Measurements from ENCODE around the gene RASEF. TPM values are rescaled to one million over a fixed set of nuclear protein-coding genes. Genes with fewer than 3 reads are reported as not detected.
"Not testable (repeated sequence)": the region's sequence is repeated elsewhere in the genome, so short reads cannot be mapped to it uniquely, and the experiment has no call there.

The RASEF gene
- total RNA-seq, 1 experiment from 2014 or later: 0.09 TPM

DNA sequence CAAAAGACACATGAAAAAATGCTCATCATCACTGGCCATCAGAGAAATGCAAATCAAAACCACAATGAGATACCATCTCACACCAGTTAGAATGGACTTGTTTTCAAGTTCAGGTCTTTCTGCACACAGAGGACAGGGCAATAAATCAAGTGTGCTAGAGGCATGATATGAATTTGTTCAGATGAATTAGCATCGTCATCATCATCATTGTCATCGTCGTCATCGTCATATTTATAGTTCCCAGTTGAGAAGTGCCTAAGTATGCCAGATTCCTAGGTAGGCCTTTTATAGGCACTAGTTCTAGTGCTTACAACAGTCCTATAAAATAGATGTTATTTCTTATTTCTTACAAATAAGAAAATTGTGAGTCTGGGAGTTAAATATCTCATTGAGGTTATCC lies 34.7 kb upstream of the RASEF start:
- no peak overlapping the region for H3K4me3 ChIP-seq (ENCODE audit: low read depth, low read length, poor library complexity, severe bottlenecking)
- no peaks in the 10 kb centered on the region for H3K27me3 ChIP-seq (replicated peaks; ENCODE audit: insufficient read depth, low read depth, low read length, poor library complexity)
- no peak for TF ChIP-seq EZH2 (IDR thresholded peaks at IDR 0.05; ENCODE audit: borderline replicate concordance, low read depth, low read length, poor library complexity, severe bottlenecking)
- no peak for TF ChIP-seq CTCF (conservative IDR thresholded peaks at IDR 0.05; ENCODE audit: low read depth, low read length)
- no peaks in the 10 kb centered on the region for H3K4me1 ChIP-seq (ENCODE audit: insufficient read depth, low read length, poor library complexity, severe bottlenecking)
- CTCF ChIA-PET: no interaction called here
- POLR2A ChIA-PET (ENCODE audit: low non-redundant PET): no interaction called here
- H3K27ac ChIP-seq (ENCODE audit: low read depth, low read length, poor library complexity, severe bottlenecking): no peak overlapping the region
- H3K36me3 ChIP-seq (ENCODE audit: insufficient read depth, low read length, poor library complexity, severe bottlenecking): no peaks in the 10 kb centered on the region
- no peaks in the 10 kb centered on the region for H3K9me3 ChIP-seq (ENCODE audit: low read depth, low read length, poor library complexity, severe bottlenecking)
- no TSS peak for BruUV-seq (replicated peaks)
- no peak for DNase-seq (ENCODE audit: low spot score)
- intact Hi-C loops (cut with micrococcal nuclease; ENCODE audit: unreplicated experiment): no loop called here

GRCh38 chr9:83093311-83093710 lies 30.4 kb upstream of the RASEF start:
- H3K4me1 ChIP-seq (ENCODE audit: insufficient read depth, low read length, poor library complexity, severe bottlenecking); BruUV-seq (replicated peaks); H3K27me3 ChIP-seq (replicated peaks; ENCODE audit: insufficient read depth, low read depth, low read length, poor library complexity); H3K4me3 ChIP-seq (ENCODE audit: low read depth, low read length, poor library complexity, severe bottlenecking); POLR2A ChIA-PET (ENCODE audit: low non-redundant PET); DNase-seq (ENCODE audit: low spot score); H3K9me3 ChIP-seq (ENCODE audit: low read depth, low read length, poor library complexity, severe bottlenecking); intact Hi-C loops (cut with micrococcal nuclease; ENCODE audit: unreplicated experiment); CTCF ChIA-PET; H3K27ac ChIP-seq (ENCODE audit: low read depth, low read length, poor library complexity, severe bottlenecking); H3K36me3 ChIP-seq (ENCODE audit: insufficient read depth, low read length, poor library complexity, severe bottlenecking): not testable (repeated sequence)

DNA sequence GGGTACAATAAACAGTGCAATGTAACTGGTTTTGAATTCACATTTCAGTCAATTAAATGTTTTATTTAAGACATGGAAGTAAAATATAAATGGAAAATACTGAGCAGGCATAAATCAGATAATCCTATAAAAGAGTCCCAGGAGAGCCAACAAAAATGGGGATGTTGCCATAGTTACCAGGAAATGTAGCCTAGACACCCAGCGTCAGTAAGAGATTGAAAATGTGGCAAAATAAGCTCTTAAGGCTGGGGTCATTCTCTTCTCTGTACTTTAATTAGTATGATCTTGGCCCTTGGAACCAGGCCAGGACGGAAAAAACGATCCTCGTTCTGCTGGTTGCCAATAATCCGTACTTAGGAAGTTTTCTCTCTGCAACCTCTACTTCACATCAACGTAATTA lies 18.9 kb upstream of the RASEF start:
- intact Hi-C loops (cut with micrococcal nuclease; ENCODE audit: unreplicated experiment): no loop called here
- Histone ChIP-seq H3K36me3 (ENCODE audit: insufficient read depth, low read length, poor library complexity, severe bottlenecking) (no peaks in the 10 kb centered on the region), H3K4me3 (ENCODE audit: low read depth, low read length, poor library complexity, severe bottlenecking) (no peak overlapping the region), H3K27ac (ENCODE audit: low read depth, low read length, poor library complexity, severe bottlenecking) (no peak overlapping the region), H3K27me3 (replicated peaks; ENCODE audit: insufficient read depth, low read depth, low read length, poor library complexity) (peaks cover 3% of the 10 kb centered on the region), H3K9me3 (ENCODE audit: low read depth, low read length, poor library complexity, severe bottlenecking) (no peaks in the 10 kb centered on the region), H3K4me1 (ENCODE audit: insufficient read depth, low read length, poor library complexity, severe bottlenecking) (peaks cover 10% of the 10 kb centered on the region)
- ChIA-PET CTCF (no interaction called here), POLR2A (ENCODE audit: low non-redundant PET) (no interaction called here)
- no TSS peak for BruUV-seq (replicated peaks)
- TF ChIP-seq EZH2 (IDR thresholded peaks at IDR 0.05; ENCODE audit: borderline replicate concordance, low read depth, low read length, poor library complexity, severe bottlenecking) (no peak), CTCF (conservative IDR thresholded peaks at IDR 0.05; ENCODE audit: low read depth, low read length) (no peak)
- DNase-seq (ENCODE audit: low spot score): peak; percentile 54

GRCh38 chr9:83081010-83081409 lies 18.1 kb upstream of the RASEF start:
- DNase-seq (ENCODE audit: low spot score): no peak
- Histone ChIP-seq H3K36me3 (ENCODE audit: insufficient read depth, low read length, poor library complexity, severe bottlenecking) (no peaks in the 10 kb centered on the region), H3K27ac (ENCODE audit: low read depth, low read length, poor library complexity, severe bottlenecking) (no peak overlapping the region), H3K4me3 (ENCODE audit: low read depth, low read length, poor library complexity, severe bottlenecking) (no peak overlapping the region), H3K27me3 (replicated peaks; ENCODE audit: insufficient read depth, low read depth, low read length, poor library complexity) (peaks cover 3% of the 10 kb centered on the region), H3K9me3 (ENCODE audit: low read depth, low read length, poor library complexity, severe bottlenecking) (no peaks in the 10 kb centered on the region), H3K4me1 (ENCODE audit: insufficient read depth, low read length, poor library complexity, severe bottlenecking) (peaks cover 10% of the 10 kb centered on the region)
- intact Hi-C loops (cut with micrococcal nuclease; ENCODE audit: unreplicated experiment): no loop called here
- BruUV-seq (replicated peaks): no TSS peak
- ChIA-PET POLR2A (ENCODE audit: low non-redundant PET) (no interaction called here), CTCF (no interaction called here)
- TF ChIP-seq EZH2 (IDR thresholded peaks at IDR 0.05; ENCODE audit: borderline replicate concordance, low read depth, low read length, poor library complexity, severe bottlenecking) (no peak), CTCF (conservative IDR thresholded peaks at IDR 0.05; ENCODE audit: low read depth, low read length) (no peak)

GRCh38 chr9:83075932-83076331 lies 13.0 kb upstream of the RASEF start:
- POLR2A ChIA-PET (ENCODE audit: low non-redundant PET); H3K27ac ChIP-seq (ENCODE audit: low read depth, low read length, poor library complexity, severe bottlenecking); H3K9me3 ChIP-seq (ENCODE audit: low read depth, low read length, poor library complexity, severe bottlenecking); H3K36me3 ChIP-seq (ENCODE audit: insufficient read depth, low read length, poor library complexity, severe bottlenecking); BruUV-seq (replicated peaks); CTCF ChIA-PET; H3K4me1 ChIP-seq (ENCODE audit: insufficient read depth, low read length, poor library complexity, severe bottlenecking); H3K27me3 ChIP-seq (replicated peaks; ENCODE audit: insufficient read depth, low read depth, low read length, poor library complexity); DNase-seq (ENCODE audit: low spot score); H3K4me3 ChIP-seq (ENCODE audit: low read depth, low read length, poor library complexity, severe bottlenecking); intact Hi-C loops (cut with micrococcal nuclease; ENCODE audit: unreplicated experiment): not testable (repeated sequence)

DNA sequence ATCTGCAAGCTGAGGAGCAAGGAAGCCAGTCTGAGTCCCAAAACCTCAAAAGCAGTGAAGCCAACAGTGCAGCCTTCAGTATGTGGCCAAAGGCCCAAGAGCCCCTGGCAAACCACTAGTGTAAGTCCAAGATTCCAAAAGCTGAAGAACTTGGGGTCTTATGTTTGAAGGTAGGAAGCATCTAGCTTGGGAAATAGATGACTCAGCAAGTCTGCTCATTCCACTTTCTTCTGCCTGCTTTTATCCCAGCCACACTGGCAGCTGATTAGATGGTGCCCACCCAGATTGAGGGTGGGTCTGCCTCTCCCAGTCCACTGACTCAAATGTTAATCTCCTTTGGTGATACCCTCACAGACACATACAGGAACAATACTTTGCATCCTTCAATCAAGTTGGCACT lies 9.6 kb upstream of the RASEF start:
- CTCF ChIA-PET; H3K27me3 ChIP-seq (replicated peaks; ENCODE audit: insufficient read depth, low read depth, low read length, poor library complexity); H3K4me1 ChIP-seq (ENCODE audit: insufficient read depth, low read length, poor library complexity, severe bottlenecking); H3K36me3 ChIP-seq (ENCODE audit: insufficient read depth, low read length, poor library complexity, severe bottlenecking); BruUV-seq (replicated peaks); DNase-seq (ENCODE audit: low spot score); POLR2A ChIA-PET (ENCODE audit: low non-redundant PET); intact Hi-C loops (cut with micrococcal nuclease; ENCODE audit: unreplicated experiment); H3K9me3 ChIP-seq (ENCODE audit: low read depth, low read length, poor library complexity, severe bottlenecking); H3K27ac ChIP-seq (ENCODE audit: low read depth, low read length, poor library complexity, severe bottlenecking); H3K4me3 ChIP-seq (ENCODE audit: low read depth, low read length, poor library complexity, severe bottlenecking): not testable (repeated sequence)

All from A673 (cell line).